Natural killer cell (primary cell): ENCODE data around the gene EDC4. TPM values are rescaled to one million over a fixed set of nuclear protein-coding genes. Genes with fewer than 3 reads are reported as not detected.

Experiments
- ATAC-seq, 3 donors: fragments of 150-1000 bp in 2 of 3; fragments of 200-7000 bp in 1 of 3; cut with Tn5 transposase; 1 replicate in 1 of 3; 2 replicates in 2 of 3; pipeline ENCODE4 v1.10.0; 2021; ENCODE audit warnings: mild to moderate bottlenecking in 2 of 3, moderate library complexity in 2 of 3
- DNase-seq, 2 donors: peaks; one replicate each; pipeline versions ENCODE4 v3.0.0 to v3.0.0-alpha.2; 2013 to 2021; ENCODE audit warnings: mixed read lengths in 1 of 2
- H3K27ac ChIP-seq: one replicate; pipeline ENCODE4 v1.5.1; 2013; ENCODE audit warnings: mild to moderate bottlenecking, low read length
- H3K27me3 ChIP-seq: one replicate; pipeline ENCODE4 v1.6.1; 2013; ENCODE audit warnings: low read length; ENCODE audit not compliant: control insufficient read depth, insufficient read depth
- H3K36me3 ChIP-seq: one replicate; pipeline ENCODE4 v1.6.1; 2013; ENCODE audit warnings: low read length; ENCODE audit not compliant: control insufficient read depth, insufficient read depth
- H3K4me1 ChIP-seq: one replicate; pipeline ENCODE4 v1.6.1; 2013; ENCODE audit warnings: low read length; ENCODE audit not compliant: control insufficient read depth, insufficient read depth
- H3K4me3 ChIP-seq: one replicate; pipeline ENCODE4 v1.5.1; 2013; ENCODE audit warnings: low read length
- H3K9me3 ChIP-seq: one replicate; pipeline ENCODE4 v1.6.1; 2013; ENCODE audit warnings: low read length; ENCODE audit not compliant: control insufficient read depth, insufficient read depth
- H3K27ac Mint-ChIP-seq, 2 donors: one replicate each; pipeline ENCODE4 v1.8.0; 2022; ENCODE audit warnings: mild to moderate bottlenecking in 2 of 2, mixed read lengths in 2 of 2, moderate library complexity in 1 of 2
- H3K27me3 Mint-ChIP-seq, 2 donors: one replicate each; pipeline ENCODE4 v1.8.0; 2022; ENCODE audit warnings: low read depth in 2 of 2, mixed read lengths in 2 of 2
- H3K36me3 Mint-ChIP-seq: one replicate; pipeline ENCODE4 v1.8.0; 2022; ENCODE audit warnings: mixed read lengths
- H3K4me1 Mint-ChIP-seq, 2 donors: one replicate each; pipeline ENCODE4 v1.8.0; 2022; ENCODE audit warnings: mixed read lengths in 2 of 2
- H3K4me3 Mint-ChIP-seq: one replicate; pipeline ENCODE4 v1.8.0; 2022; ENCODE audit warnings: mild to moderate bottlenecking, moderate library complexity, mixed read lengths
- H3K9me3 Mint-ChIP-seq, 2 donors: one replicate each; pipeline ENCODE4 v1.8.0; 2022; ENCODE audit warnings: mixed read lengths in 2 of 2
- WGBS: methylation state at CpG from one replicate; pipeline ENCODE4 v1.1.7; 2013; ENCODE audit warnings: missing lambda C conversion rate; ENCODE audit not compliant: insufficient coverage; 5-methylcytosine and 5-hydroxymethylcytosine counted together
- intact Hi-C: fragments of 100-400 bp; cut with micrococcal nuclease; formaldehyde crosslinking; loops from one replicate; pipeline ENCODE4 v1.14.2; 2022
- total RNA-seq, 4 donors: library from RNA; stranded (reverse); fragments of 120-200 nt in 1 of 4; gene quantifications; one replicate each; pipeline versions ENCODE4 v1.2.3 to v1.2.4, GENCODE V29; 2013 to 2022
- TF ChIP-seq, protein P1 (sequence below): fragments of 200-600 bp; IDR thresholded peaks from one replicate; pipeline ENCODE4 v1.8.0; 2022; ENCODE audit warnings: antibody characterized with exemption

Gene EDC4
- total RNA-seq, 3 donors from 2014 or later (not counting 1 experiment from before 2014, with no cell fraction given) = 91.9 to 111 (median 105) TPM

DNA sequence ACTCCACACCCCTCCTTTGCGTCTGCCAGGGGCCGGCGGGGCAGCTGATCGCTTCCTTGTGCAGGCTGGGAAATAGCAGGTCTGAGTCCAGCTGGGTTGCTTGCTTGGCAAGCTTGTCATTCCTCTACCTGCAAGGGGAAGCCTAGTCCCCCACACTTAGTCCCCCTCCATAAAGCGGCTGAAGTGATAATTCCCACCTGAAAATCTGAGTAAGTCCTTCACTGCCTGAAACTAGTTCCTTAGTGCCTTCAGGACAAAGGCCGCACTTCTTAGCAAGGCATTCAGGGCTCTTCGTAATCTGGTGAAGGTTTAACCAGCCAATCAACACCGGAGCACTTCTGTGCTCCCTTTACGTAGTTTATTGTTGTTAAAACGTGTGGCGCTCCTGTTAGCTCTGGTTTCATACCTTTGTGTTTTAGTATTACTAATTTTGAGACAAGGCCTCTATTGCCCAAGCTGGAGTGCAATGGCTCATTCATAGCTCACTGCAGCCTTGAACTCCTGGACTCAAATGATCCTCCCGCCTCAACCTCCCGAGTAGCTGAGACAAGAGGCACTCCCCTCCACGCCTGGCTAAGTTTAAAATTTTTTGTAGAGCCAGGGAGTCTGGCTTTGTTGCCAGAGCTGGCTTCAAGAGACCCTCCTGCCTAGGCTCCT lies 21.0 kb downstream of the EDC4 start:
- Histone ChIP-seq H3K4me3 (peak overlapping the region; percentile 65), H3K36me3 (no peaks in the 10 kb centered on the region), H3K4me1 (peaks cover 17% of the 10 kb centered on the region), H3K27me3 (no peaks in the 10 kb centered on the region), H3K9me3 (no peaks in the 10 kb centered on the region), H3K27ac (peak overlapping the region; percentile 83)
- peak overlapping the region; percentile 96 for H3K4me3 Mint-ChIP-seq
- DNase-seq (peak in 1 of 2 donors; percentile 37), ATAC-seq (no peak)
- H3K4me1 Mint-ChIP-seq = peaks cover 28 to 31% of the 10 kb centered on the region in 2 donors
- H3K36me3 Mint-ChIP-seq = no peaks in the 10 kb centered on the region
- 40% methylated on average over 14 of the region's 14 CpGs for WGBS
- H3K27me3 Mint-ChIP-seq = no peaks in the 10 kb centered on the region
- TF ChIP-seq, protein P1, sequence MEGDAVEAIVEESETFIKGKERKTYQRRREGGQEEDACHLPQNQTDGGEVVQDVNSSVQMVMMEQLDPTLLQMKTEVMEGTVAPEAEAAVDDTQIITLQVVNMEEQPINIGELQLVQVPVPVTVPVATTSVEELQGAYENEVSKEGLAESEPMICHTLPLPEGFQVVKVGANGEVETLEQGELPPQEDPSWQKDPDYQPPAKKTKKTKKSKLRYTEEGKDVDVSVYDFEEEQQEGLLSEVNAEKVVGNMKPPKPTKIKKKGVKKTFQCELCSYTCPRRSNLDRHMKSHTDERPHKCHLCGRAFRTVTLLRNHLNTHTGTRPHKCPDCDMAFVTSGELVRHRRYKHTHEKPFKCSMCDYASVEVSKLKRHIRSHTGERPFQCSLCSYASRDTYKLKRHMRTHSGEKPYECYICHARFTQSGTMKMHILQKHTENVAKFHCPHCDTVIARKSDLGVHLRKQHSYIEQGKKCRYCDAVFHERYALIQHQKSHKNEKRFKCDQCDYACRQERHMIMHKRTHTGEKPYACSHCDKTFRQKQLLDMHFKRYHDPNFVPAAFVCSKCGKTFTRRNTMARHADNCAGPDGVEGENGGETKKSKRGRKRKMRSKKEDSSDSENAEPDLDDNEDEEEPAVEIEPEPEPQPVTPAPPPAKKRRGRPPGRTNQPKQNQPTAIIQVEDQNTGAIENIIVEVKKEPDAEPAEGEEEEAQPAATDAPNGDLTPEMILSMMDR = no peak
- intact Hi-C loops = loop anchor here (1.0 to 2.0 kb wide), 3 partner anchors 21 to 48 kb away; partner anchors contain the start of genes EDC4, NUTF2 and PSMB10
- H3K9me3 Mint-ChIP-seq = no peaks in the 10 kb centered on the region
- H3K27ac Mint-ChIP-seq = peak overlapping the region; percentile 91 to 95

- H3K36me3 ChIP-seq = peaks cover 2% of the 10 kb centered on the region
- H3K27ac Mint-ChIP-seq = peak overlapping the region in 1 of 2 donors; percentile 63
- peaks cover 17% of the 10 kb centered on the region for H3K4me1 ChIP-seq
- H3K27me3 Mint-ChIP-seq = no peaks in the 10 kb centered on the region
- no peak overlapping the region for H3K27ac ChIP-seq
- H3K4me1 Mint-ChIP-seq = peaks cover 31 to 41% of the 10 kb centered on the region in 2 donors
- H3K4me3 ChIP-seq = no peak overlapping the region
- 96% methylated on average over 3 of the region's 3 CpGs for WGBS
- TF ChIP-seq, protein P1 = no peak
- no peak for ATAC-seq
- no peaks in the 10 kb centered on the region for H3K9me3 Mint-ChIP-seq
- H3K36me3 Mint-ChIP-seq = no peaks in the 10 kb centered on the region
- DNase-seq = no peak
- H3K4me3 Mint-ChIP-seq = no peak overlapping the region
- no peaks in the 10 kb centered on the region for H3K27me3 ChIP-seq
- intact Hi-C loops = no loop called here
- H3K9me3 ChIP-seq = no peaks in the 10 kb centered on the region
Observed at GRCh38 chr16:67897231-67897630, 24.4 kb downstream of the EDC4 start.

- Mint-ChIP-seq H3K27ac (no peak overlapping the region), H3K4me1 (peaks cover 9 to 28% of the 10 kb centered on the region in 2 donors), H3K4me3 (no peak overlapping the region), H3K36me3 (no peaks in the 10 kb centered on the region), H3K9me3 (no peaks in the 10 kb centered on the region), H3K27me3 (no peaks in the 10 kb centered on the region)
- Histone ChIP-seq H3K4me3 (no peak overlapping the region), H3K27ac (no peak overlapping the region), H3K36me3 (peaks cover 5% of the 10 kb centered on the region), H3K4me1 (no peaks in the 10 kb centered on the region), H3K9me3 (no peaks in the 10 kb centered on the region), H3K27me3 (no peaks in the 10 kb centered on the region)
- intact Hi-C loops = no loop called here
- TF ChIP-seq, protein P1 = no peak
- no peak for ATAC-seq
- WGBS = 98% methylated on average over 5 of the region's 5 CpGs
- no peak for DNase-seq
Observed at GRCh38 chr16:67901734-67902133, 28.9 kb downstream of the EDC4 start.

- no peak for DNase-seq
- TF ChIP-seq, protein P1 = no peak
- no peaks in the 10 kb centered on the region for H3K36me3 Mint-ChIP-seq
Observed at GRCh38 chr16:67902831-67903230, 30.0 kb downstream of the EDC4 start.

More at GRCh38 chr16:67902831-67903230, 30.0 kb downstream of the EDC4 start:
- Histone ChIP-seq H3K36me3 (peaks cover 5% of the 10 kb centered on the region), H3K27ac (no peak overlapping the region), H3K4me1 (no peaks in the 10 kb centered on the region), H3K27me3 (no peaks in the 10 kb centered on the region), H3K9me3 (no peaks in the 10 kb centered on the region), H3K4me3 (no peak overlapping the region)
- Mint-ChIP-seq H3K4me1 (peaks cover 0 to 19% of the 10 kb centered on the region in 2 donors), H3K9me3 (no peaks in the 10 kb centered on the region), H3K27ac (no peak overlapping the region), H3K27me3 (no peaks in the 10 kb centered on the region), H3K4me3 (no peak overlapping the region)
- ATAC-seq = no peak
- intact Hi-C loops = no loop called here
- 98% methylated on average over 4 of the region's 4 CpGs for WGBS
